Uterus (tissue), 2 donors: Measurements from ENCODE around the gene TNFRSF4.

Experiments
- CTCF ChIP-seq, 4 experiments: fragments of 200-600 bp in 2 of 4; fragments of 450-650 bp in 2 of 4; sonication (generic) in 2 of 4; IDR thresholded peaks; one replicate each; pipeline ENCODE4 v1.5.1; 2016 to 2019; ENCODE audit warnings: antibody characterized with exemption in 4 of 4, mild to moderate bottlenecking in 2 of 4, moderate library complexity in 1 of 4
- POLR2A ChIP-seq, 2 donors: fragments of 450-650 bp; IDR thresholded peaks; one replicate each; pipeline ENCODE4 v1.6.1; 2016; ENCODE audit warnings: antibody characterized with exemption in 2 of 2, mild to moderate bottlenecking in 1 of 2, moderate library complexity in 1 of 2

GRCh38 chr1:1233567-1233892 is 19.6 kb upstream of the TNFRSF4 start:
- TF ChIP-seq POLR2A (IDR thresholded peaks at IDR 0.05) (no peak), CTCF (IDR thresholded peaks at IDR 0.05) (no peak)
